H1 (cell line): ENCODE measurements around the gene RUFY3.

Experiments used
- EZH2 ChIP-seq: fragments of 200-600 bp; sonication (generic); IDR thresholded peaks from 2 replicates; pipeline ENCODE4 v1.7.1; 2012; ENCODE audit warnings: low read depth, mild to moderate bottlenecking, moderate library complexity, low read length, inconsistent platforms; ENCODE audit not compliant: severe bottlenecking
- JUND ChIP-seq: IDR thresholded peaks from 2 replicates; pipeline ENCODE4 v1.6.1; 2011; ENCODE audit warnings: mild to moderate bottlenecking, improper control_type of control experiment, low read length
- MAFK ChIP-seq: IDR thresholded peaks from 2 replicates; pipeline ENCODE4 v1.6.1; 2012; ENCODE audit warnings: low read depth, mild to moderate bottlenecking, improper control_type of control experiment, low read length
- MAX ChIP-seq: IDR thresholded peaks from 2 replicates; pipeline ENCODE4 v1.6.1; 2012; ENCODE audit warnings: inconsistent platforms
- PHF8 ChIP-seq: fragments of 200-600 bp; sonication (generic); conservative IDR thresholded peaks from 2 replicates; pipeline ENCODE4 v1.7.1; 2012; ENCODE audit warnings: low read depth, mild to moderate bottlenecking, inconsistent platforms, low read length, moderate library complexity
- POLR2A ChIP-seq, 2 experiments: IDR thresholded peaks; 1 replicate in 1 of 2; 2 replicates in 1 of 2; pipeline ENCODE4 v1.6.1; 2011; ENCODE audit warnings: low read depth in 2 of 2, low read length in 2 of 2, mild to moderate bottlenecking in 2 of 2; ENCODE audit errors: control extremely low read depth in 1 of 2
- POLR2AphosphoS5 ChIP-seq: IDR thresholded peaks from 2 replicates; pipeline ENCODE4 v1.6.1; 2011; ENCODE audit warnings: low read depth, low read length
- RBBP5 ChIP-seq: IDR thresholded peaks from 2 replicates; pipeline ENCODE4 v1.7.1; 2012; ENCODE audit warnings: low read depth, mild to moderate bottlenecking, inconsistent platforms, low read length, moderate library complexity, borderline replicate concordance
- SP1 ChIP-seq: IDR thresholded peaks from 2 replicates; pipeline ENCODE4 v1.6.1; 2011; ENCODE audit warnings: low read depth, low read length
- SP2 ChIP-seq: IDR thresholded peaks from 2 replicates; pipeline ENCODE4 v1.6.1; 2012; ENCODE audit warnings: mild to moderate bottlenecking, low read length, inconsistent platforms
- SRF ChIP-seq: IDR thresholded peaks from 2 replicates; pipeline ENCODE4 v1.6.1; 2011; ENCODE audit warnings: mild to moderate bottlenecking, low read depth, low read length, moderate library complexity
- TEAD4 ChIP-seq: IDR thresholded peaks from 2 replicates; pipeline ENCODE4 v1.6.1; 2012; ENCODE audit warnings: low read depth, low read length, inconsistent platforms, mixed read lengths
- TF ChIP-seq, protein P1 (sequence below), 3 experiments: IDR thresholded peaks; 1 replicate in 2 of 3; 2 replicates in 1 of 3; pipeline versions ENCODE4 v1.5.1 to v1.6.1; 2011; ENCODE audit warnings: low read length in 3 of 3, mild to moderate bottlenecking in 3 of 3, inconsistent platforms in 2 of 3, low read depth in 1 of 3, moderate library complexity in 1 of 3; ENCODE audit not compliant: insufficient read depth in 1 of 3; ENCODE audit errors: control extremely low read depth in 1 of 3
- TF ChIP-seq, protein P2 (sequence below): IDR thresholded peaks from 2 replicates; pipeline ENCODE4 v1.6.1; 2011; ENCODE audit warnings: low read length, improper control_type of control experiment

- TF ChIP-seq, protein P1, sequence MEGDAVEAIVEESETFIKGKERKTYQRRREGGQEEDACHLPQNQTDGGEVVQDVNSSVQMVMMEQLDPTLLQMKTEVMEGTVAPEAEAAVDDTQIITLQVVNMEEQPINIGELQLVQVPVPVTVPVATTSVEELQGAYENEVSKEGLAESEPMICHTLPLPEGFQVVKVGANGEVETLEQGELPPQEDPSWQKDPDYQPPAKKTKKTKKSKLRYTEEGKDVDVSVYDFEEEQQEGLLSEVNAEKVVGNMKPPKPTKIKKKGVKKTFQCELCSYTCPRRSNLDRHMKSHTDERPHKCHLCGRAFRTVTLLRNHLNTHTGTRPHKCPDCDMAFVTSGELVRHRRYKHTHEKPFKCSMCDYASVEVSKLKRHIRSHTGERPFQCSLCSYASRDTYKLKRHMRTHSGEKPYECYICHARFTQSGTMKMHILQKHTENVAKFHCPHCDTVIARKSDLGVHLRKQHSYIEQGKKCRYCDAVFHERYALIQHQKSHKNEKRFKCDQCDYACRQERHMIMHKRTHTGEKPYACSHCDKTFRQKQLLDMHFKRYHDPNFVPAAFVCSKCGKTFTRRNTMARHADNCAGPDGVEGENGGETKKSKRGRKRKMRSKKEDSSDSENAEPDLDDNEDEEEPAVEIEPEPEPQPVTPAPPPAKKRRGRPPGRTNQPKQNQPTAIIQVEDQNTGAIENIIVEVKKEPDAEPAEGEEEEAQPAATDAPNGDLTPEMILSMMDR (IDR thresholded peaks at IDR 0.05; ENCODE audit: control extremely low read depth in 1 of 3, insufficient read depth in 1 of 3, low read depth in 1 of 3, low read length in 3 of 3): no peak
- TF ChIP-seq MAFK: no peak
- TF ChIP-seq POLR2A (IDR thresholded peaks at IDR 0.05; ENCODE audit: control extremely low read depth in 1 of 2, low read depth in 2 of 2, low read length in 2 of 2): no peak
- no peak for TF ChIP-seq POLR2AphosphoS5
- no peak for TF ChIP-seq SP2
- TF ChIP-seq SP1: no peak
- TF ChIP-seq JUND: no peak
- no peak for TF ChIP-seq TEAD4
- TF ChIP-seq PHF8: no peak
- no peak for TF ChIP-seq SRF
- TF ChIP-seq MAX: no peak
- TF ChIP-seq EZH2: no peak
- no peak for TF ChIP-seq RBBP5
- TF ChIP-seq, protein P2, sequence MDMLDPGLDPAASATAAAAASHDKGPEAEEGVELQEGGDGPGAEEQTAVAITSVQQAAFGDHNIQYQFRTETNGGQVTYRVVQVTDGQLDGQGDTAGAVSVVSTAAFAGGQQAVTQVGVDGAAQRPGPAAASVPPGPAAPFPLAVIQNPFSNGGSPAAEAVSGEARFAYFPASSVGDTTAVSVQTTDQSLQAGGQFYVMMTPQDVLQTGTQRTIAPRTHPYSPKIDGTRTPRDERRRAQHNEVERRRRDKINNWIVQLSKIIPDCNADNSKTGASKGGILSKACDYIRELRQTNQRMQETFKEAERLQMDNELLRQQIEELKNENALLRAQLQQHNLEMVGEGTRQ: no peak
These were observed 120.2 kb downstream of the RUFY3 start for GRCh38 chr4:70841951-70842350.
